PFSK-1 (cell line): Measurements from ENCODE around the gene CAMK1D.

Source experiments
- POLR2AphosphoS5 ChIP-seq: IDR thresholded peaks from 2 replicates; pipeline ENCODE4 v1.6.1; 2012; ENCODE audit warnings: low read depth, mild to moderate bottlenecking, control low read depth, low read length, moderate library complexity
- TAF1 ChIP-seq: IDR thresholded peaks from 2 replicates; pipeline ENCODE4 v1.6.1; 2012; ENCODE audit warnings: low read length, control low read depth, borderline replicate concordance; ENCODE audit not compliant: insufficient read depth
- TF ChIP-seq, protein P1 (sequence below), 2 experiments: IDR thresholded peaks; 2 replicates each; pipeline versions ENCODE4 v1.6.1 to v1.8.0; 2011 to 2012; ENCODE audit warnings: low read depth in 2 of 2, low read length in 2 of 2, control low read depth in 1 of 2, inconsistent platforms in 1 of 2, mild to moderate bottlenecking in 1 of 2, moderate library complexity in 1 of 2; ENCODE audit not compliant: insufficient read depth in 1 of 2

DNA sequence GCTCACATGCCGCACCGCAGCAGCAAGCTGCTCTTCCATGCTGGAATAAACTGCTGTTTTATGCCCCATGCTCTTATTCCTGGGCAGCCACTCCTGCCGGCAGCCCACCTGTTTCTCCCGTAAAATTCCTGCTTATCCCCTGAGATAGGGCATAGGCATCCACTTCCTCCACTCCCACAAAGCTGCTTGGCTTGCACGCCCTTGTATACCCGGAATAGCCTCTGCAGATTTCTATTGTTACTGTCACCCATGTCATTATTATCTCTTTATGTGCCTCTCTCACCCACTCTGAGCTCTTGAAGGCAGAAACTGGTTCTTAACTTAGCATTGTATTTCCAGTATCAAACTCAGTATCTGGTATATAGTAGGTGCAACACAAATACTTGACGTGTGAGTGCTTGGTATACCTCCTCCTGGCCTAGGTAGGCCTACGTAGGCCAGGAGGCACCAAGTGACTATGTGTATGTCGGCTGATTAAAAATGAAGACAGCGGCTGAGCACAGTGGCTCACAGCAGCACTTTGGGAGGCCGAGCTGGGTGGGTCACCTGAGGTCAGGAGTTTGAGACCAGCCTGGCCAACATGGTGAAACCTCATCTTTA, 458.8 kb downstream of the CAMK1D start:
- TF ChIP-seq TAF1, result no peak
- no peak for TF ChIP-seq POLR2AphosphoS5
- TF ChIP-seq, protein P1, sequence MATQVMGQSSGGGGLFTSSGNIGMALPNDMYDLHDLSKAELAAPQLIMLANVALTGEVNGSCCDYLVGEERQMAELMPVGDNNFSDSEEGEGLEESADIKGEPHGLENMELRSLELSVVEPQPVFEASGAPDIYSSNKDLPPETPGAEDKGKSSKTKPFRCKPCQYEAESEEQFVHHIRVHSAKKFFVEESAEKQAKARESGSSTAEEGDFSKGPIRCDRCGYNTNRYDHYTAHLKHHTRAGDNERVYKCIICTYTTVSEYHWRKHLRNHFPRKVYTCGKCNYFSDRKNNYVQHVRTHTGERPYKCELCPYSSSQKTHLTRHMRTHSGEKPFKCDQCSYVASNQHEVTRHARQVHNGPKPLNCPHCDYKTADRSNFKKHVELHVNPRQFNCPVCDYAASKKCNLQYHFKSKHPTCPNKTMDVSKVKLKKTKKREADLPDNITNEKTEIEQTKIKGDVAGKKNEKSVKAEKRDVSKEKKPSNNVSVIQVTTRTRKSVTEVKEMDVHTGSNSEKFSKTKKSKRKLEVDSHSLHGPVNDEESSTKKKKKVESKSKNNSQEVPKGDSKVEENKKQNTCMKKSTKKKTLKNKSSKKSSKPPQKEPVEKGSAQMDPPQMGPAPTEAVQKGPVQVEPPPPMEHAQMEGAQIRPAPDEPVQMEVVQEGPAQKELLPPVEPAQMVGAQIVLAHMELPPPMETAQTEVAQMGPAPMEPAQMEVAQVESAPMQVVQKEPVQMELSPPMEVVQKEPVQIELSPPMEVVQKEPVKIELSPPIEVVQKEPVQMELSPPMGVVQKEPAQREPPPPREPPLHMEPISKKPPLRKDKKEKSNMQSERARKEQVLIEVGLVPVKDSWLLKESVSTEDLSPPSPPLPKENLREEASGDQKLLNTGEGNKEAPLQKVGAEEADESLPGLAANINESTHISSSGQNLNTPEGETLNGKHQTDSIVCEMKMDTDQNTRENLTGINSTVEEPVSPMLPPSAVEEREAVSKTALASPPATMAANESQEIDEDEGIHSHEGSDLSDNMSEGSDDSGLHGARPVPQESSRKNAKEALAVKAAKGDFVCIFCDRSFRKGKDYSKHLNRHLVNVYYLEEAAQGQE (IDR thresholded peaks at IDR 0.05; ENCODE audit: insufficient read depth in 1 of 2, low read depth in 2 of 2, low read length in 2 of 2), result no peak
